A549 (cell line): Measurements from ENCODE around the gene TRUB2. TPM values are rescaled to one million over a fixed set of nuclear protein-coding genes. Genes with fewer than 3 reads are reported as not detected.

Experiments
- ATAC-seq, 2 experiments: fragments of 200-7000 bp in 1 of 2; fragments of >200 bp in 1 of 2; cut with Nextera tagmentation in 1 of 2; cut with Tn5 transposase in 1 of 2; 3 replicates each; pipeline versions ENCODE4 v1.8.0 to v1.9.1; 2018 to 2020; ENCODE audit warnings: mild to moderate bottlenecking in 1 of 2, moderate library complexity in 1 of 2
- CTCF ChIA-PET: fragments of 300-600 bp; sonication (Branson Sonifier 250); formaldehyde crosslinking; extraction: SDS; loops from one replicate; lab custom pipeline; 2021; ENCODE audit warnings: antibody characterized with exemption, inconsistent platforms; lab: Yijun Ruan, JAX
- POLR2A ChIA-PET: fragments of 350-600 bp; formaldehyde crosslinking; extraction: SDS; loops from one replicate; lab custom pipeline; 2021; ENCODE audit warnings: antibody characterized with exemption, inconsistent platforms; lab: Yijun Ruan, JAX
- DNase-seq, 2 experiments: peaks; one replicate each; pipeline versions ENCODE4 v3.0.0 to v3.0.0-alpha.2; 2011 to 2016; ENCODE audit warnings: low read depth in 1 of 2, low spot score in 1 of 2
- FAIRE-seq: peaks from 2 replicates; lab custom pipeline; 2011; peaks lifted over from hg19 to GRCh38; lab: Jason Lieb, UNC
- H3K27ac ChIP-seq, 2 experiments: fragments of >200 bp; sonication (Bioruptor Twin); formaldehyde crosslinking; 3 replicates each; pipeline ENCODE4 v1.5.1; 2016 to 2017
- H3K4me1 ChIP-seq: fragments of >200 bp; sonication (Bioruptor Twin); formaldehyde crosslinking; 3 replicates; pipeline ENCODE4 v1.6.1; 2016
- H3K4me2 ChIP-seq: fragments of >200 bp; sonication (Bioruptor Twin); formaldehyde crosslinking; 3 replicates; pipeline ENCODE4 v1.6.1; 2016
- H3K4me3 ChIP-seq: fragments of >200 bp; sonication (Bioruptor Twin); formaldehyde crosslinking; 3 replicates; pipeline ENCODE4 v1.5.1; 2016
- H3K9me3 ChIP-seq: fragments of >200 bp; sonication (Bioruptor Twin); formaldehyde crosslinking; 3 replicates; pipeline ENCODE4 v1.6.1; 2016
- BHLHE40 ChIP-seq: IDR thresholded peaks from 2 replicates; pipeline ENCODE4 v1.6.1; 2012; ENCODE audit warnings: low read depth, low read length, inconsistent platforms
- CBX8 ChIP-seq: fragments of 200-600 bp; sonication (generic); IDR thresholded peaks from 2 replicates; pipeline ENCODE4 v1.6.1; 2016
- CHD2 ChIP-seq: fragments of 150-350 bp; IDR thresholded peaks from 2 replicates; pipeline ENCODE4 v1.6.1; 2014; ENCODE audit warnings: low read length; ENCODE audit not compliant: partially characterized antibody
- CHD4 ChIP-seq: fragments of 200-600 bp; sonication (generic); IDR thresholded peaks from 2 replicates; pipeline ENCODE4 v1.6.1; 2016; ENCODE audit warnings: antibody characterized with exemption, mild to moderate bottlenecking, borderline replicate concordance
- EHF ChIP-seq: fragments of 250-450 bp; sonication (Bioruptor Pico); IDR thresholded peaks from 2 replicates; pipeline ENCODE4 v1.5.0; 2020; ENCODE audit warnings: mild to moderate bottlenecking
- ESRRA ChIP-seq: fragments of 150-350 bp; IDR thresholded peaks from 2 replicates; pipeline ENCODE4 v1.6.1; 2014; ENCODE audit warnings: mild to moderate bottlenecking, low read length, borderline replicate concordance
- FOSL2 ChIP-seq, 2 experiments: fragments of 450-650 bp in 1 of 2; fragments of >200 bp in 1 of 2; sonication (Bioruptor Twin) in 1 of 2; formaldehyde crosslinking; IDR thresholded peaks; 2 replicates each; pipeline versions ENCODE4 v1.5.0 to v1.6.1; 2016 to 2020; ENCODE audit warnings: mild to moderate bottlenecking in 1 of 2, moderate library complexity in 1 of 2
- FOXS1 ChIP-seq: fragments of 250-450 bp; sonication (Bioruptor Pico); IDR thresholded peaks from 2 replicates; pipeline ENCODE4 v1.5.0; 2020; ENCODE audit warnings: mild to moderate bottlenecking, moderate library complexity
- HOXA7 ChIP-seq: fragments of 250-450 bp; sonication (Bioruptor Pico); IDR thresholded peaks from 2 replicates; pipeline ENCODE4 v1.5.0; 2020; ENCODE audit warnings: mild to moderate bottlenecking, moderate library complexity
- HOXB13 ChIP-seq: fragments of 250-450 bp; sonication (Bioruptor Pico); IDR thresholded peaks from 2 replicates; pipeline ENCODE4 v1.5.0; 2020; ENCODE audit warnings: low read depth, mild to moderate bottlenecking, moderate library complexity
- JUN ChIP-seq, 2 experiments: fragments of >200 bp; sonication (Bioruptor Twin); formaldehyde crosslinking; IDR thresholded peaks; 2 replicates in 1 of 2; 3 replicates in 1 of 2; pipeline ENCODE4 v1.6.1; 2016 to 2017
- KDM1A ChIP-seq: fragments of 200-600 bp; sonication (generic); IDR thresholded peaks from 2 replicates; pipeline ENCODE4 v1.6.1; 2016; ENCODE audit warnings: low read depth, mild to moderate bottlenecking
- KDM5A ChIP-seq: fragments of 200-600 bp; sonication (generic); IDR thresholded peaks from 2 replicates; pipeline ENCODE4 v1.6.1; 2016; ENCODE audit warnings: antibody characterized with exemption, mild to moderate bottlenecking
- MYC ChIP-seq: IDR thresholded peaks from 2 replicates; pipeline ENCODE4 v1.6.1; 2012; ENCODE audit warnings: mild to moderate bottlenecking, inconsistent platforms, low read length, improper control_type of control experiment, borderline replicate concordance
- NFE2L2 ChIP-seq: fragments of 150-350 bp; conservative IDR thresholded peaks from 2 replicates; pipeline ENCODE4 v1.6.1; 2014; ENCODE audit warnings: low read length
- POLR2AphosphoS2 ChIP-seq: conservative IDR thresholded peaks from 2 replicates; pipeline ENCODE4 v1.6.1; 2012; ENCODE audit warnings: low read length, improper control_type of control experiment, inconsistent platforms
- RAD21 ChIP-seq, 2 experiments: fragments of >200 bp in 1 of 2; sonication (Bioruptor Twin) in 1 of 2; formaldehyde crosslinking in 1 of 2; IDR thresholded peaks in 1 of 2; conservative IDR thresholded peaks in 1 of 2; 2 replicates in 1 of 2; 3 replicates in 1 of 2; pipeline ENCODE4 v1.6.1; 2012 to 2018; ENCODE audit warnings: inconsistent platforms in 1 of 2
- TFCP2L1 ChIP-seq: fragments of 250-450 bp; sonication (Bioruptor Pico); IDR thresholded peaks from 2 replicates; pipeline ENCODE4 v1.5.0; 2021; ENCODE audit warnings: mild to moderate bottlenecking
- ZSCAN20 ChIP-seq: fragments of 250-450 bp; sonication (Bioruptor Pico); IDR thresholded peaks from 2 replicates; pipeline ENCODE4 v1.8.0; 2022; ENCODE audit warnings: mild to moderate bottlenecking, moderate library complexity
- whole genome bisulfite sequencing: methylation state at CpG from one replicate; pipeline ENCODE4 v1.1.6; 2017; ENCODE audit errors: missing lambda C conversion rate; 5-methylcytosine and 5-hydroxymethylcytosine counted together
- polyA plus RNA-seq, 4 experiments: library from polyadenylated mRNA; depleted of rRNA in 3 of 4; stranded (reverse); fragments of >200 nt; fragmentation: RNase III in 1 of 4; extraction: RNeasy Plus Mini Kit Qiagen cat#74134 plus additional on column Dnase treatment in 1 of 4; gene quantifications; 2 replicates in 3 of 4; 3 replicates in 1 of 4; pipeline ENCODE4 v1.2.3, GENCODE V29; 2011 to 2017
- TF ChIP-seq, protein P1 (sequence below): fragments of >200 bp; sonication (Bioruptor Twin); formaldehyde crosslinking; IDR thresholded peaks from 3 replicates; pipeline ENCODE4 v1.5.1; 2016
- TF ChIP-seq, protein P2 (sequence below): fragments of 250-450 bp; sonication (Bioruptor Pico); IDR thresholded peaks from 2 replicates; pipeline ENCODE4 v1.5.0; 2021; ENCODE audit warnings: mild to moderate bottlenecking, moderate library complexity, borderline replicate concordance
- TF ChIP-seq, protein P3 (sequence below): fragments of >200 bp; sonication (Bioruptor Twin); formaldehyde crosslinking; IDR thresholded peaks from 2 replicates; pipeline ENCODE4 v1.6.1; 2016
- TF ChIP-seq, protein P4 (sequence below): fragments of 200-600 bp; sonication (generic); IDR thresholded peaks from 2 replicates; pipeline ENCODE4 v1.6.1; 2016; ENCODE audit warnings: antibody characterized with exemption, mild to moderate bottlenecking, moderate library complexity

TRUB2 gene
- polyA plus RNA-seq, 2 of the 4 experiments (the other 2 are of a cell fraction), result 29.0 to 38.7 TPM

DNA sequence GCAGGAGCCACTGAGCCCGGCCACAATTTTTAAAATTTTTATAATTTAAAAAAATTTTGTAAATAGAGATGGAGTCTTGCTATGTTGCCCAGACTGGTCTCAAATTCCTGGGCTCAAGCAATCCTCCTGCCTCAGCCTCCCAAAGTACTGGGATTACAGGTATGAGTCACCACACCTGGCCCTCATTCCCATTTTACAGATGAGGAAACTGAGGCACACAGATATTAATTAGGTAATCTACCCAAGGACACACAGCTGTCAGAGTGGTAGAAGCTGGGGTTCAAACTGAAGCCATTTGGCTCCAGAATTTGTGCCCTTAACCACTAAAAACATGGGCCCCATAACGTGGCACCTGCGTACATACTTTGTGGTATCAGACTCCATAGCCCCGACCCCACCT lies 7.5 kb downstream of the TRUB2 start:
- no peak for FAIRE-seq
- WGBS, result 89% methylated on average over 4 of the region's 4 CpGs
- TF ChIP-seq MYC (no peak), FOXS1 (no peak), HOXB13 (CRISPR knock-in tag) (no peak), KDM1A (no peak), FOSL2 (IDR thresholded peaks at IDR 0.05) (no peak), FOSL2 (CRISPR knock-in tag; IDR thresholded peaks at IDR 0.05) (no peak), RAD21 (conservative IDR thresholded peaks at IDR 0.05 in 1 of 2, IDR thresholded peaks at IDR 0.05 in 1 of 2) (no peak), KDM5A (no peak)
- Histone ChIP-seq H3K27ac (no peak overlapping the region), H3K4me1 (peaks cover 4% of the 10 kb centered on the region; the same call in 1 of the 3 replicates), H3K4me2 (no peak overlapping the region), H3K9me3 (no peaks in the 10 kb centered on the region), H3K4me3 (no peak overlapping the region)
- ChIA-PET POLR2A (no interaction called here), CTCF (interaction anchor here (0.7 to 3.7 kb wide), 3 partner anchors 20 to 55 kb away, joined by 3 to 30 read pairs (median 8); no protein-coding TSS in a partner anchor)
- no peak for DNase-seq
- ATAC-seq, result no peak

DNA sequence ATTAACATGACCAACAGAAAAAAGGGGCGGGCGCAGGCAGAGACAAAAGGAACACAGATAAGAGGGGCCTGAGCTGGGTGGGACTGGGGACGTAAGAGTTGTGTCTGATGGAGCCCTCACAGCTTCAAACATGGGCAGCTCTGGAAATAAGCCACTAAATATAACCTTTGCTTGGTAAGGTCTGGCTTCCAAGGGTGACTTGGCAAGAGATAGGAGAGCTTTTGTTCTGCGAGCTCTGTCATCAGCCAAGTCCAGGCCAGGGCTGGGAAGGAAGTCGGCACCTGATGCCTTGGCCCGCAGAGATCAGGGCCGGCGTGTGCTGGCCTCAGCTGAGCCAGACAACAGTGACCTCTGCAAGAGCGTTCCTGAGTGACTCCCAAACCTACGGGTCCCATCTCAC lies 11.8 kb downstream of the TRUB2 start:
- Histone ChIP-seq H3K4me1 (peaks cover 30% of the 10 kb centered on the region), H3K4me3 (no peak overlapping the region), H3K9me3 (no peaks in the 10 kb centered on the region), H3K4me2 (no peak overlapping the region), H3K27ac (peak overlapping the region in 1 of 2 experiments; percentile 20; a peak in 2 of 6 replicates)
- ChIA-PET CTCF (interaction anchor here (0.8 to 8.9 kb wide), 10 partner anchors 10 to 52 kb away, joined by 3 to 97 read pairs (median 6); partner anchors contain the start of gene TRUB2), POLR2A (no interaction called here)
- TF ChIP-seq CBX8 (no peak), BHLHE40 (no peak), JUN (IDR thresholded peaks at IDR 0.05) (no peak), HOXA7 (no peak), NFE2L2 (no peak), POLR2AphosphoS2 (no peak), ZSCAN20 (CRISPR knock-in tag) (no peak), EHF (CRISPR knock-in tag) (no peak), RAD21 (conservative IDR thresholded peaks at IDR 0.05 in 1 of 2, IDR thresholded peaks at IDR 0.05 in 1 of 2) (no peak), CHD2 (no peak), TFCP2L1 (no peak), CHD4 (no peak), ESRRA (no peak)
- TF ChIP-seq, protein P1, sequence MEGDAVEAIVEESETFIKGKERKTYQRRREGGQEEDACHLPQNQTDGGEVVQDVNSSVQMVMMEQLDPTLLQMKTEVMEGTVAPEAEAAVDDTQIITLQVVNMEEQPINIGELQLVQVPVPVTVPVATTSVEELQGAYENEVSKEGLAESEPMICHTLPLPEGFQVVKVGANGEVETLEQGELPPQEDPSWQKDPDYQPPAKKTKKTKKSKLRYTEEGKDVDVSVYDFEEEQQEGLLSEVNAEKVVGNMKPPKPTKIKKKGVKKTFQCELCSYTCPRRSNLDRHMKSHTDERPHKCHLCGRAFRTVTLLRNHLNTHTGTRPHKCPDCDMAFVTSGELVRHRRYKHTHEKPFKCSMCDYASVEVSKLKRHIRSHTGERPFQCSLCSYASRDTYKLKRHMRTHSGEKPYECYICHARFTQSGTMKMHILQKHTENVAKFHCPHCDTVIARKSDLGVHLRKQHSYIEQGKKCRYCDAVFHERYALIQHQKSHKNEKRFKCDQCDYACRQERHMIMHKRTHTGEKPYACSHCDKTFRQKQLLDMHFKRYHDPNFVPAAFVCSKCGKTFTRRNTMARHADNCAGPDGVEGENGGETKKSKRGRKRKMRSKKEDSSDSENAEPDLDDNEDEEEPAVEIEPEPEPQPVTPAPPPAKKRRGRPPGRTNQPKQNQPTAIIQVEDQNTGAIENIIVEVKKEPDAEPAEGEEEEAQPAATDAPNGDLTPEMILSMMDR, result no peak
- TF ChIP-seq, protein P2, sequence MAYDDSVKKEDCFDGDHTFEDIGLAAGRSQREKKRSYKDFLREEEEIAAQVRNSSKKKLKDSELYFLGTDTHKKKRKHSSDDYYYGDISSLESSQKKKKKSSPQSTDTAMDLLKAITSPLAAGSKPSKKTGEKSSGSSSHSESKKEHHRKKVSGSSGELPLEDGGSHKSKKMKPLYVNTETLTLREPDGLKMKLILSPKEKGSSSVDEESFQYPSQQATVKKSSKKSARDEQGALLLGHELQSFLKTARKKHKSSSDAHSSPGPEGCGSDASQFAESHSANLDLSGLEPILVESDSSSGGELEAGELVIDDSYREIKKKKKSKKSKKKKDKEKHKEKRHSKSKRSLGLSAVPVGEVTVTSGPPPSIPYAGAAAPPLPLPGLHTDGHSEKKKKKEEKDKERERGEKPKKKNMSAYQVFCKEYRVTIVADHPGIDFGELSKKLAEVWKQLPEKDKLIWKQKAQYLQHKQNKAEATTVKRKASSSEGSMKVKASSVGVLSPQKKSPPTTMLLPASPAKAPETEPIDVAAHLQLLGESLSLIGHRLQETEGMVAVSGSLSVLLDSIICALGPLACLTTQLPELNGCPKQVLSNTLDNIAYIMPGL, result no peak
- TF ChIP-seq, protein P3, sequence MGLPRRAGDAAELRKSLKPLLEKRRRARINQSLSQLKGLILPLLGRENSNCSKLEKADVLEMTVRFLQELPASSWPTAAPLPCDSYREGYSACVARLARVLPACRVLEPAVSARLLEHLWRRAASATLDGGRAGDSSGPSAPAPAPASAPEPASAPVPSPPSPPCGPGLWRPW, result no peak
- TF ChIP-seq, protein P4, sequence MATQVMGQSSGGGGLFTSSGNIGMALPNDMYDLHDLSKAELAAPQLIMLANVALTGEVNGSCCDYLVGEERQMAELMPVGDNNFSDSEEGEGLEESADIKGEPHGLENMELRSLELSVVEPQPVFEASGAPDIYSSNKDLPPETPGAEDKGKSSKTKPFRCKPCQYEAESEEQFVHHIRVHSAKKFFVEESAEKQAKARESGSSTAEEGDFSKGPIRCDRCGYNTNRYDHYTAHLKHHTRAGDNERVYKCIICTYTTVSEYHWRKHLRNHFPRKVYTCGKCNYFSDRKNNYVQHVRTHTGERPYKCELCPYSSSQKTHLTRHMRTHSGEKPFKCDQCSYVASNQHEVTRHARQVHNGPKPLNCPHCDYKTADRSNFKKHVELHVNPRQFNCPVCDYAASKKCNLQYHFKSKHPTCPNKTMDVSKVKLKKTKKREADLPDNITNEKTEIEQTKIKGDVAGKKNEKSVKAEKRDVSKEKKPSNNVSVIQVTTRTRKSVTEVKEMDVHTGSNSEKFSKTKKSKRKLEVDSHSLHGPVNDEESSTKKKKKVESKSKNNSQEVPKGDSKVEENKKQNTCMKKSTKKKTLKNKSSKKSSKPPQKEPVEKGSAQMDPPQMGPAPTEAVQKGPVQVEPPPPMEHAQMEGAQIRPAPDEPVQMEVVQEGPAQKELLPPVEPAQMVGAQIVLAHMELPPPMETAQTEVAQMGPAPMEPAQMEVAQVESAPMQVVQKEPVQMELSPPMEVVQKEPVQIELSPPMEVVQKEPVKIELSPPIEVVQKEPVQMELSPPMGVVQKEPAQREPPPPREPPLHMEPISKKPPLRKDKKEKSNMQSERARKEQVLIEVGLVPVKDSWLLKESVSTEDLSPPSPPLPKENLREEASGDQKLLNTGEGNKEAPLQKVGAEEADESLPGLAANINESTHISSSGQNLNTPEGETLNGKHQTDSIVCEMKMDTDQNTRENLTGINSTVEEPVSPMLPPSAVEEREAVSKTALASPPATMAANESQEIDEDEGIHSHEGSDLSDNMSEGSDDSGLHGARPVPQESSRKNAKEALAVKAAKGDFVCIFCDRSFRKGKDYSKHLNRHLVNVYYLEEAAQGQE, result no peak
- FAIRE-seq, result no peak
- 96% methylated on average over 10 of the region's 10 CpGs for WGBS
- no peak for DNase-seq
- no peak for ATAC-seq
